Measurements from ENCODE around the gene ZBTB16.
A peak's percentile ranks its signal among the peaks of the same experiment; 100 is the strongest.

Gene ZBTB16

DNA sequence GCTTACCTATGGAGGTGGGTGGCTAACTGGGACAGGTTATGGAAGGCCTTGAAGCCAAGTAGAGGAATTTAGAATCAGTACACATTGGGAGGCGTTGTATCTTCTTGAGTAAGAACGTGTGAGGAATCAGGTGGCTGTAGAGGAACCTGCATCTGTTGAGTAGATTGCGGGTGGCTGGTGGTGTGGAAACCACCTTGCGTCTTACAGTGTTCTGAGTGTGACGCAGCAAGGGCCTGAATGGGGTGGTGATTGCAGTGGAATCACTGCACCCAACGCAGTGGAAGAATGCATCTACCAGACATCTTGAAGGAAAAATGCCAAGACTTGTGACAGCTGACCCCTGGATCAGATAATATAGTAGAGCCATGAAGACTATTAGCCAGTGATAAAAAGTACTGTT, 125.9 kb downstream of the ZBTB16 start:
- CTCF ChIA-PET = no interaction called here
- POLR2A ChIA-PET (ENCODE audit: low non-redundant PET) = no interaction called here
- H3K27ac ChIP-seq = peak overlapping the region; percentile 15; the same call in 1 of the 2 replicates
- TF ChIP-seq, protein P1, sequence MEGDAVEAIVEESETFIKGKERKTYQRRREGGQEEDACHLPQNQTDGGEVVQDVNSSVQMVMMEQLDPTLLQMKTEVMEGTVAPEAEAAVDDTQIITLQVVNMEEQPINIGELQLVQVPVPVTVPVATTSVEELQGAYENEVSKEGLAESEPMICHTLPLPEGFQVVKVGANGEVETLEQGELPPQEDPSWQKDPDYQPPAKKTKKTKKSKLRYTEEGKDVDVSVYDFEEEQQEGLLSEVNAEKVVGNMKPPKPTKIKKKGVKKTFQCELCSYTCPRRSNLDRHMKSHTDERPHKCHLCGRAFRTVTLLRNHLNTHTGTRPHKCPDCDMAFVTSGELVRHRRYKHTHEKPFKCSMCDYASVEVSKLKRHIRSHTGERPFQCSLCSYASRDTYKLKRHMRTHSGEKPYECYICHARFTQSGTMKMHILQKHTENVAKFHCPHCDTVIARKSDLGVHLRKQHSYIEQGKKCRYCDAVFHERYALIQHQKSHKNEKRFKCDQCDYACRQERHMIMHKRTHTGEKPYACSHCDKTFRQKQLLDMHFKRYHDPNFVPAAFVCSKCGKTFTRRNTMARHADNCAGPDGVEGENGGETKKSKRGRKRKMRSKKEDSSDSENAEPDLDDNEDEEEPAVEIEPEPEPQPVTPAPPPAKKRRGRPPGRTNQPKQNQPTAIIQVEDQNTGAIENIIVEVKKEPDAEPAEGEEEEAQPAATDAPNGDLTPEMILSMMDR (conservative IDR thresholded peaks at IDR 0.05; ENCODE audit: low read depth) = no peak
- DNase-seq (ENCODE audit: low spot score) = no peak

DNA sequence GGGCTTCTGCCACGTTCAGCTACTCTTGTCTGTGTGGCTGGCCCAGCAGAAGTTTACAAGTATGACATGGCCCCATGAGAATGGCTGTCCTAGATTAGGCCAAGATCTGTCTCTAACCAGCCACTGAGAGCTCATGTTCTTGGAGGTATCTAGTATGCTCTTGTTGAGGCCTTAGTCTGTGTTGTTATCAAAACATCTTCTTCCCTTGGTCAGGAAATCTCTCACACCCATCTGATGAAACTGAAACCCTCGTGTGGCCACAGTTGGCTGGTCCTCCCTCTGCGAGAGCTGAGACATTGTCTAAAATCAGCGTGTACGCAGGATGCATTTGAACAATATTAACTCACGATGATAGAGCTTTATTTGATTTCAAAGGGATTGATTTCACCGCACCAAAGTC, 127.7 kb downstream of the ZBTB16 start:
- DNase-seq (ENCODE audit: low spot score) = no peak
- ChIA-PET POLR2A (ENCODE audit: low non-redundant PET) (no interaction called here), CTCF (no interaction called here)
- peak overlapping the region; percentile 47 for H3K27ac ChIP-seq
- TF ChIP-seq, protein P1 (conservative IDR thresholded peaks at IDR 0.05; ENCODE audit: low read depth) = no peak

DNA sequence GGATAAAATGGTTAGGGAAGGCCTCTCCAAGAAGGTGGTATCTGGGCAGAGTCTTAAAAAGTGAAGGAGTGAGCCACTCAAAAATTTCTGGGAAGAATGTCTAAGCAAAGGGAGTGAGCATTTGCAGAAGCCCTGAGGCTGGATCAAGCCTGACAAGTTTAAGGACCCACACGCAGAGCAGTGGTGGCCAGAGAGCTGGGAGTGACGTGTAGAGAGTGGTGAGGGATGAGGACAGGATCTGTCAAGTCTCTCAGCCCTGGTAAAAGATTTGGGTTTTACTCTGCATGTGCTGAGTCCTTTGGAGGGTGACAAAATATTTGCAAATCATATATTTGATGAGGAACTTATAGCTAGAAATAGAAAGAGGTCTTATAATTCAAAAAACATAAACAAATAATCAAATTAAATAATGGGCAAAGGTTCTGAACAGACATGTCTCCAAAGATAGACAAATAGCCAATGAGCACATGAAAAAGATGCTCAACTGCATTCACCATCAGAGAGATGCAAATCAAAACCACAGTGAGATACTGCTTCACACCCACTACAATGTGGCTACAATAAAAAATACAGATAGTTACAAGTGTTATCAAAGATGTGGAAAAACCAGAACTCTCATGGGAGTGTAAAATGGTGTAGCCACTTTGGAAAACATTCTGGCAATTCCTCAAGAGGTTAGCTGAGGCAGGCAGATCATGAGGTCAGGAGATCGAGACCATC, 129.5 kb downstream of the ZBTB16 start:
- TF ChIP-seq, protein P1 (conservative IDR thresholded peaks at IDR 0.05; ENCODE audit: low read depth) = no peak
- no peak for DNase-seq (ENCODE audit: low spot score)
- ChIA-PET CTCF (no interaction called here), POLR2A (ENCODE audit: low non-redundant PET) (interaction anchor here (0.5 kb wide), 1 partner anchor 298 kb away, joined by 3 read pairs; no protein-coding TSS in a partner anchor)
- H3K27ac ChIP-seq = no peak overlapping the region

DNA sequence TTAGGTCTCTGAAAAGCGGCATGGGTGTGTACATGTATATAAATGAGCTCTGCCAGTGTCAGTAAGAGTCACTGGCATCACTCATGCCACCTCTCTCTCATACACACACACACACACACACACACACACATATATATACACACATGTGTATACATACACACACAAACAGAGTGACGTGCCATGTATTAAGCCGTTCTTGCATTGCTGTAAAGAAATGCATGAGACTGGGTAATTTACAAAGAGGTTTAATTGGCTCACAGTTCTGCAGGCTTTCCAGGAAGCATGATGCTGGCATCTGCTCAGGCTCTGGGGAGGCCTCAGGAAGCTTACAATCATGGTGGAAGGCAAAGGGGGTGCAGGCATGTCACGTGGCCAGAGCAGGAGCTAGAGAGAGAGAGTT, 131.1 kb downstream of the ZBTB16 start:
- ChIA-PET POLR2A (ENCODE audit: low non-redundant PET) (no interaction called here), CTCF (no interaction called here)
- no peak overlapping the region; the same call in 1 of the 2 replicates for H3K27ac ChIP-seq
- TF ChIP-seq, protein P1 (conservative IDR thresholded peaks at IDR 0.05; ENCODE audit: low read depth) = no peak
- no peak for DNase-seq (ENCODE audit: low spot score)

DNA sequence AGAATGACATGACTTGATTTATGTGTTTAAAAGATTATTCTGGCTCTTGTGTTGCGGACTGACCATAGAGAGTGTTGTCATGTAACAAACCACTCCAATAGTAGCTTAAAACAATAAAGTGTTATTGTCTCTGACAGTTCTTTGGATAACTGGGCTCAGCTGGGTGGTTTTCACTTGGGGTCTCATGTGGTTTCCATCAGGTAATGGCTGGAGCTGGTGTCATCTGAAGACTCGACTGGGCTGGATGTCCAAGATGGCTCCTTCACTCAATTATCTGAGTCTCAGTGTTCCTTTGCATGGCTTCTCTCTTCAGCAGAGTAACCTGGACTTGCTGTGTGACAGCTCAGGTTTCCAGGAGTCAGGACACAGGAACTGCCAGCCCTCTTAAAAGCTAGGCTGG, 132.4 kb downstream of the ZBTB16 start:
- ChIA-PET CTCF (interaction anchor here (0.6 to 0.9 kb wide), 3 partner anchors 29 to 296 kb away, joined by 3 to 5 read pairs (median 3); no protein-coding TSS in a partner anchor), POLR2A (ENCODE audit: low non-redundant PET) (no interaction called here)
- TF ChIP-seq, protein P1 (conservative IDR thresholded peaks at IDR 0.05; ENCODE audit: low read depth) = no peak
- peak overlapping the region; percentile 77; the same call in 1 of the 2 replicates for H3K27ac ChIP-seq
- no peak for DNase-seq (ENCODE audit: low spot score)

DNA sequence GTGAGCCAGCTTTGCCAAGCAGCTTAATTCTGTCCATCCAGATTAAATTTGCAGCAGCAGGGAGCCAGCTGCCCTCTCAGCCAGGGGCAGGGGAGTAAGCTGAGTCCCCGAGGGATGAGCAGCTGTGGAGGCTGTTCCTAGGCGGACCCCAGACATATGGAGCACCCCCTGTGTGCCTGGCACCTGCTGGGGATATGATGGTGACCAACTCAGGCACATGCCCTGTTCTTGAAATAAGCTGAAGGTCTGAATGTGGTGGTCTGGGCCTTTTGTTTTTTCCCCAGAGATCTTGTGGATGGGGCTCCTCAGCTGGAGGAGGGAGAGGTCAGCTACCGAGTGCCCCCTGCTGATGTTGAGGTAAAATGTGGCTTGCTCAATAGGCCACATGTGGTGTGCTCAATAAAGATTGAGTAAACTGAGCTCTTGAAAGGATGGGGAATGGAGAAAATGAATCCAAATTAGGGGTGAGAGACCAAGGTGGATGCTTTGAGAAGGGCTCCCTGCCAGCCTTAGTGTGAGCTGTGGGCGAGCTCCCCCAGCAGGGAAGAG, 133.4 kb downstream of the ZBTB16 start:
- no peak for DNase-seq (ENCODE audit: low spot score)
- peak overlapping the region; percentile 77 for H3K27ac ChIP-seq
- CTCF ChIA-PET = interaction anchor here (0.7 to 1.0 kb wide), 3 partner anchors 59 to 297 kb away, joined by 3 to 8 read pairs (median 5); no protein-coding TSS in a partner anchor
- POLR2A ChIA-PET (ENCODE audit: low non-redundant PET) = no interaction called here
- TF ChIP-seq, protein P1 (conservative IDR thresholded peaks at IDR 0.05; ENCODE audit: low read depth) = no peak
